ENCODE results near the gene RASA3.
A peak's percentile ranks its signal among the peaks of the same experiment; 100 is the strongest.
"Not testable (repeated sequence)": the region's sequence is repeated elsewhere in the genome, so short reads cannot be mapped to it uniquely, and the experiment has no call there.

Gene RASA3

GRCh38 chr13:114140906-114141250 lies 8.5 kb upstream of the RASA3 start:
- DNase-seq = peak; percentile 55

GRCh38 chr13:114140131-114140905 lies 7.9 kb upstream of the RASA3 start:
- DNase-seq = peak; percentile 46

- DNase-seq = no peak
These were observed 4.2 kb upstream of the RASA3 start for GRCh38 chr13:114136576-114136975.

- DNase-seq = no peak
These were observed 3.3 kb upstream of the RASA3 start for GRCh38 chr13:114135731-114136171.

GRCh38 chr13:114134944-114135610 lies 2.7 kb upstream of the RASA3 start:
- no peak for DNase-seq

- DNase-seq = peak; percentile 32
These were observed 1.9 kb upstream of the RASA3 start for GRCh38 chr13:114134111-114134943.

- DNase-seq = not testable (repeated sequence)
These were observed 1.1 kb upstream of the RASA3 start for GRCh38 chr13:114133552-114133951.

- not testable (repeated sequence) for DNase-seq
These were observed 703 bp upstream of the RASA3 start for GRCh38 chr13:114133126-114133525.

GRCh38 chr13:114131583-114132418 lies 622 bp downstream of the RASA3 start:
- DNase-seq = peak; percentile 47

GRCh38 chr13:114130837-114131582 lies 1.4 kb downstream of the RASA3 start:
- peak; percentile 65 for DNase-seq

- DNase-seq = peak; percentile 32
These were observed 2.1 kb downstream of the RASA3 start for GRCh38 chr13:114130131-114130836.

GRCh38 chr13:114129649-114130062 lies 2.8 kb downstream of the RASA3 start:
- peak; percentile 62 for DNase-seq

GRCh38 chr13:114128624-114129522 lies 3.5 kb downstream of the RASA3 start:
- DNase-seq = peak; percentile 92

- DNase-seq = no peak
These were observed 4.1 kb downstream of the RASA3 start for GRCh38 chr13:114128348-114128623.

- DNase-seq = no peak
These were observed 4.7 kb downstream of the RASA3 start for GRCh38 chr13:114127473-114128347.

GRCh38 chr13:114126789-114127472 lies 5.5 kb downstream of the RASA3 start:
- no peak for DNase-seq

GRCh38 chr13:114126086-114126485 lies 6.3 kb downstream of the RASA3 start:
- DNase-seq = not testable (repeated sequence)

- DNase-seq = no peak
These were observed 6.8 kb downstream of the RASA3 start for GRCh38 chr13:114125589-114125988.

GRCh38 chr13:114124921-114125320 lies 7.5 kb downstream of the RASA3 start:
- DNase-seq = peak; percentile 84

Measured in stimulated activated CD8-positive, alpha-beta memory T cell treated with anti-CD3 and anti-CD28 coated beads, Interleukin-4, amount 100 ng/mL, for 48 hours (primary cell).